ENCODE results near the gene CASK. TPM values are rescaled to one million over a fixed set of nuclear protein-coding genes. Genes with fewer than 3 reads are reported as not detected.
"Not testable (repeated sequence)": the region's sequence is repeated elsewhere in the genome, so short reads cannot be mapped to it uniquely, and the experiment has no call there.

The CASK gene
- total RNA-seq, 1 donor from 2014 or later = 13.4 TPM

DNA sequence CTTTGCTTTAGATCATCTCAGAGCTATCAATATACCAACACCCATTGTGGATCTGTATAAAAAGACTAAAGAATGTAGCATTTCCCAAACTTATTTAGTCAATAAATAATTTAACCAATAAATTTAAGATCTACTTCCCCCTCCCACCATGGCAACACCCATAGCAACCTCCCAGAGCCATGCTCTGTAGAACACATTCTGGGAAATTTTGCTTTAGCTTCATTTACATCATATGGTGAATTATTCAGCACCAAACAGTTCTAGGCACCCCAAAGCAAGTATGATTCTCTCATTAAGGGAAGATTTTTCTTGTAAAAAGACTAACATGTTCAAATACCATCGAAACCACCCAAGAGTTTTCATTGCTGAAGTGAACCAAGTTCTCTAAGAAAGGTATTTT lies 315.1 kb downstream of the CASK start:
- H3K4me1 ChIP-seq = no peaks in the 10 kb centered on the region
- no peak overlapping the region for H3K4me3 ChIP-seq
- TF ChIP-seq, protein P1, sequence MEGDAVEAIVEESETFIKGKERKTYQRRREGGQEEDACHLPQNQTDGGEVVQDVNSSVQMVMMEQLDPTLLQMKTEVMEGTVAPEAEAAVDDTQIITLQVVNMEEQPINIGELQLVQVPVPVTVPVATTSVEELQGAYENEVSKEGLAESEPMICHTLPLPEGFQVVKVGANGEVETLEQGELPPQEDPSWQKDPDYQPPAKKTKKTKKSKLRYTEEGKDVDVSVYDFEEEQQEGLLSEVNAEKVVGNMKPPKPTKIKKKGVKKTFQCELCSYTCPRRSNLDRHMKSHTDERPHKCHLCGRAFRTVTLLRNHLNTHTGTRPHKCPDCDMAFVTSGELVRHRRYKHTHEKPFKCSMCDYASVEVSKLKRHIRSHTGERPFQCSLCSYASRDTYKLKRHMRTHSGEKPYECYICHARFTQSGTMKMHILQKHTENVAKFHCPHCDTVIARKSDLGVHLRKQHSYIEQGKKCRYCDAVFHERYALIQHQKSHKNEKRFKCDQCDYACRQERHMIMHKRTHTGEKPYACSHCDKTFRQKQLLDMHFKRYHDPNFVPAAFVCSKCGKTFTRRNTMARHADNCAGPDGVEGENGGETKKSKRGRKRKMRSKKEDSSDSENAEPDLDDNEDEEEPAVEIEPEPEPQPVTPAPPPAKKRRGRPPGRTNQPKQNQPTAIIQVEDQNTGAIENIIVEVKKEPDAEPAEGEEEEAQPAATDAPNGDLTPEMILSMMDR (IDR thresholded peaks at IDR 0.05; ENCODE audit: borderline replicate concordance) = no peak
- H3K27me3 ChIP-seq (ENCODE audit: low read depth) = no peaks in the 10 kb centered on the region
- no peaks in the 10 kb centered on the region for H3K9me3 ChIP-seq (replicated peaks)
- H3K27ac ChIP-seq (replicated peaks) = no peak overlapping the region
- intact Hi-C loops (cut with micrococcal nuclease) = no loop called here
- no peak for DNase-seq
- H3K36me3 ChIP-seq = no peaks in the 10 kb centered on the region

DNA sequence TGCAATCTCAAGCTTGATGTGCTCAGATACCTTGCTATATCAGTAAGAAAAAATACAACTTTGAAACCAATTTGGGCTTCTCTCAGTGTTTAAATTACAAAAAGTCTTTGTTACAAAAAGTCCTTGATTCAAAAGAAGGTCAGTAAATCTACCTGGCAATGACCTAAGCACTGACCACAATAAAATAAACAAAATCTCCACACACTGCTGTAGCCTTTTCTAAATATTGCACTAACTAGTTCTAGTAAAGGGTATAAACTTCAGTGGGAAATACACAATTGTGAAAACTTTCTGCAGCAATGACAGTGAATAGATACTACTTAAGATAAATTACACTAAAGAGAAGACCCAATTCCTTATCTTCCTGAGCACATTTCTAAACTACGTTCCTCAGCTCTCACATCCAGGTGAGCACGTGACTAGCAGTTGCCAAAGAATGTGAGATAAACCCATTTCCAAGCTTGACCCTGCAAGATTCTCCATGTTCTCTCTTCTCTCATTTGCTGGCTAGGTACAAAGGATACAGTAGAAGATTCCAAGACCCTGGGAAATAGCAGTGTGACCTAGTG lies 316.0 kb downstream of the CASK start:
- Histone ChIP-seq H3K4me1 (no peaks in the 10 kb centered on the region), H3K27me3 (ENCODE audit: low read depth) (no peaks in the 10 kb centered on the region), H3K4me3 (no peak overlapping the region), H3K27ac (replicated peaks) (no peak overlapping the region), H3K36me3 (no peaks in the 10 kb centered on the region), H3K9me3 (replicated peaks) (no peaks in the 10 kb centered on the region)
- TF ChIP-seq, protein P1 (IDR thresholded peaks at IDR 0.05; ENCODE audit: borderline replicate concordance) = no peak
- intact Hi-C loops (cut with micrococcal nuclease) = no loop called here
- DNase-seq = no peak

DNA sequence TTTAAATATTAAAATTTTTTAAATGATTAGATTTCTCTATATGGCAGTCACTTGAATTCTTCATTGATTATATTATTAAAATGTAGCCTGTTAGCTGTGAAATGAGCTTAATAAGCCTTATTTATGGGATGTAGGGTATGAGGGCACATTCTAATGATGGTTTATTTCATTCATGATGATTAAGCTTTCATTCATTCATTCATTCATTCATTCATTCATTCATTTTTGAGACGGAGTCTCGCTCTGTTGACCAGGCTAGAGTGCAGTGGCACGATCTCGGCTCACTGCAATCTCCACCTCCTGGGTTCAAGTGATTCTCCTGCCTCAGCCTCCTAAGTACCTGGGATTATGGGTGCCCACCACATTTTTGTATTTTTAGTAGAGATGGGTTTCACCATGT lies 317.3 kb downstream of the CASK start:
- H3K27me3 ChIP-seq (ENCODE audit: low read depth); intact Hi-C loops (cut with micrococcal nuclease); H3K4me1 ChIP-seq; DNase-seq; H3K9me3 ChIP-seq (replicated peaks); H3K36me3 ChIP-seq; H3K27ac ChIP-seq (replicated peaks); H3K4me3 ChIP-seq: not testable (repeated sequence)

DNA sequence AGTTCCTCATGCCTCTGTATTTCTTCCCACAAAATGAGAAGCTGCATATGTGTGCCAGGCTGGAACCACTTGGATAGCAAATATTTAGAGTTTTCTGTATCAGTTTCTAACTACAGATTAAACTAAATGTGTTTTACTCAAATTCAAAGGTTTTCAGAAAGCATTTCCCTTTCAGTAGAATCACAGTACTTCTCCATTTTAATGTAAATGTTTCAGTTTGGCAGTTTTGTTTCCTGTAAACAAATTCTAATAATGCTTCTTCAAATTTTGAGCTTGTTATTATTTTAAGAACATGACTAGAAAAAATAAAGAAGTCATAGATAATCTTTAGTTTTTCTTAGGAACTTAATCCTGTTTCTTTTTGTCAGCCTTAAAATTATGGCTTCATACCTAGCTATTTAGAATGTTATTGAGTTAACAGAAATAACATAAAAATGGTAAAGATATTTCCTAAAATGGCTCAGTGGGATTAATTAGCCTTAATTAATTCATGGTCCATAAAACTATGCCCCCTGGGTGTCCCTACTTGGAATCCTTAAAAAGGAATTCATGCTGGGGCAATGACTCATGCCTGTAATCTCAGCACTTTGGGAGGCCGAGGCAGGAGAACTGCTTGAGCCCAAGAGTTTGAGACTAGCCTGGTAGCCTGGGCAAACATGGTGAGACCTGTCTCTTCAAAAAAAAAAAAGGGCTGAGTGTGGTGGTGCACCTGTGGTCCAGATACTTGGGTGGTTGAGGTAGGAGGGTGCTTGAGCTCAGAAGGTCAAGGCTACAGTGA lies 318.4 kb downstream of the CASK start:
- TF ChIP-seq, protein P1 (IDR thresholded peaks at IDR 0.05; ENCODE audit: borderline replicate concordance) = no peak
- no peak overlapping the region for H3K27ac ChIP-seq (replicated peaks)
- no peaks in the 10 kb centered on the region for H3K4me1 ChIP-seq
- H3K27me3 ChIP-seq (ENCODE audit: low read depth) = no peaks in the 10 kb centered on the region
- DNase-seq = no peak
- no peak overlapping the region for H3K4me3 ChIP-seq
- H3K9me3 ChIP-seq (replicated peaks) = no peaks in the 10 kb centered on the region
- intact Hi-C loops (cut with micrococcal nuclease) = no loop called here
- no peaks in the 10 kb centered on the region for H3K36me3 ChIP-seq

DNA sequence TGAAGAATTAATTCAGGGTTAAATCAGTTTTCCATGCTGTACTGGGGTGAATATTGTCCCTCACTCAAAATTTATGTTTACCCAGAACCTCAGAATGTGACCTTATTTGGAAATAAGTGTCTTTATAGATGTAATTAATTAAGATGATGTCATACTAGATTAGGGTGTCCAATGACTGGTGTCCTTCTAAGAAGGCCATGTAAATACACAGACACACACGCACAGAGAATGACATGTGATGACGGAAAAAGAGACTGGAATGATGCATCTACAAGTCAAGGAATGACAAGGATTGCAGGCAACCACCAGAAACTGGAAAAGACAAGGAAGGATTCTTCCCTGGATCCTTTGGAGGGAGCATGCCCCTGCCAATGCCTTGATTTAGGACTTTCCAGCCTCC lies 319.2 kb downstream of the CASK start:
- H3K27me3 ChIP-seq (ENCODE audit: low read depth) = no peaks in the 10 kb centered on the region
- no peaks in the 10 kb centered on the region for H3K36me3 ChIP-seq
- intact Hi-C loops (cut with micrococcal nuclease) = no loop called here
- H3K4me1 ChIP-seq = no peaks in the 10 kb centered on the region
- TF ChIP-seq, protein P1 (IDR thresholded peaks at IDR 0.05; ENCODE audit: borderline replicate concordance) = no peak
- H3K4me3 ChIP-seq = no peak overlapping the region
- no peaks in the 10 kb centered on the region for H3K9me3 ChIP-seq (replicated peaks)
- DNase-seq = no peak
- H3K27ac ChIP-seq (replicated peaks) = no peak overlapping the region

DNA sequence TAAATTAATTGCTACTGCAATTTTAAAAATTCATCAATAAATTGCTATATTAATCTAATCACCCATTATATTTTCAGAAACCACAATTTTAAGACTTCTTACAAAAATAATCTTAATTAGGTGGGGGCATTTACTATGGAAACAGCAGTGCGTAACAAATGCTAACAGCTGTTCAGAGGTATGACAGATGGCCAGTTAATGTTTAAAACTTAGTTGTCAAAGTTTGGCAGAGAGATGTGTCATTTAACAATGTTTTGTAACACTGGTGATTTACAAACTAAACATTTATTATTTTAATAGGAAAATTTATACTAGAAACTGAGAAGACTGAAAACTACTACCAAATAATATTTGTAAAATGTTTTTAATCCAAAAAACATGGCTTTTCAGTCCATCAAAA lies 319.8 kb downstream of the CASK start:
- no peak for DNase-seq
- Histone ChIP-seq H3K4me3 (no peak overlapping the region), H3K27ac (replicated peaks) (no peak overlapping the region), H3K9me3 (replicated peaks) (no peaks in the 10 kb centered on the region), H3K4me1 (no peaks in the 10 kb centered on the region), H3K27me3 (ENCODE audit: low read depth) (no peaks in the 10 kb centered on the region), H3K36me3 (no peaks in the 10 kb centered on the region)
- TF ChIP-seq, protein P1 (IDR thresholded peaks at IDR 0.05; ENCODE audit: borderline replicate concordance) = no peak
- intact Hi-C loops (cut with micrococcal nuclease) = no loop called here

Data from left ventricle myocardium inferior (tissue), 1 donor.